ENCODE results near the gene ENPP5.

DNA sequence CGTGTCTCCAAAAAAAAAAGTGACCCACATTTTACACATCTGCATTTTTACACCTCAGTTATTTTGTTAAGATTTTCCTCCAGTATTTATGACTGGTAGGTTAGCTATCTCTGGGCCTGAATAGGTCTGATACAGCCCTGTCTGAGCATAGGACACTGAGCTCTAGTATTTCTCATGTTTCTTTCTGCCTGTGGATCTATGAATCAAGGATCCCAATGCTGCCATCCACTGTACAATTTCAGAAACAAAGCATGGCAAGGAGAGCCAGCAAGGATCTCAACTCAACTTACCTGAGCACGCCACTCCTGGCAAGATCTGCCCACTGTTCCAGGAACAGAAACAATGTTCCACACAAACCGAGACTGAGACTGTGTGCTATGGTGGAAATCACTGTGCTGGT is 36.4 kb upstream of the ENPP5 start:
- TF ChIP-seq, protein P1, sequence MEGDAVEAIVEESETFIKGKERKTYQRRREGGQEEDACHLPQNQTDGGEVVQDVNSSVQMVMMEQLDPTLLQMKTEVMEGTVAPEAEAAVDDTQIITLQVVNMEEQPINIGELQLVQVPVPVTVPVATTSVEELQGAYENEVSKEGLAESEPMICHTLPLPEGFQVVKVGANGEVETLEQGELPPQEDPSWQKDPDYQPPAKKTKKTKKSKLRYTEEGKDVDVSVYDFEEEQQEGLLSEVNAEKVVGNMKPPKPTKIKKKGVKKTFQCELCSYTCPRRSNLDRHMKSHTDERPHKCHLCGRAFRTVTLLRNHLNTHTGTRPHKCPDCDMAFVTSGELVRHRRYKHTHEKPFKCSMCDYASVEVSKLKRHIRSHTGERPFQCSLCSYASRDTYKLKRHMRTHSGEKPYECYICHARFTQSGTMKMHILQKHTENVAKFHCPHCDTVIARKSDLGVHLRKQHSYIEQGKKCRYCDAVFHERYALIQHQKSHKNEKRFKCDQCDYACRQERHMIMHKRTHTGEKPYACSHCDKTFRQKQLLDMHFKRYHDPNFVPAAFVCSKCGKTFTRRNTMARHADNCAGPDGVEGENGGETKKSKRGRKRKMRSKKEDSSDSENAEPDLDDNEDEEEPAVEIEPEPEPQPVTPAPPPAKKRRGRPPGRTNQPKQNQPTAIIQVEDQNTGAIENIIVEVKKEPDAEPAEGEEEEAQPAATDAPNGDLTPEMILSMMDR (optimal IDR thresholded peaks at IDR 0.05 in 1 of 3, IDR thresholded peaks at IDR 0.05 in 1 of 3, conservative IDR thresholded peaks at IDR 0.05 in 1 of 3; ENCODE audit: extremely low read depth in 1 of 3, insufficient read depth in 2 of 3, low read length in 3 of 3), result no peak
- TF ChIP-seq EZH2 (IDR thresholded peaks at IDR 0.05; ENCODE audit: low read length), result no peak
